Right cardiac atrium (tissue), 5 donors: Measurements from ENCODE around the gene FRMD1. TPM values are rescaled to one million over a fixed set of nuclear protein-coding genes. Genes with fewer than 3 reads are reported as not detected.

Source experiments
- ATAC-seq, 2 donors: fragments of 200-7000 bp; cut with Tn5 transposase; one replicate each; pipeline versions ENCODE4 v1.8.0 to v1.9.1; 2020; ENCODE audit warnings: moderate library complexity in 2 of 2, mild to moderate bottlenecking in 1 of 2
- DNase-seq, 3 donors: peaks; one replicate each; pipeline ENCODE4 v3.0.0-alpha.2; 2020
- H3K27ac ChIP-seq: one replicate; pipeline ENCODE4 v1.5.1; 2013; ENCODE audit warnings: mild to moderate bottlenecking, low read length, control low read depth, moderate library complexity
- H3K27me3 ChIP-seq: one replicate; pipeline ENCODE4 v1.6.1; 2013; ENCODE audit not compliant: control insufficient read depth, insufficient read depth
- H3K4me1 ChIP-seq: one replicate; pipeline ENCODE4 v1.6.1; 2013; ENCODE audit warnings: low read length; ENCODE audit not compliant: control insufficient read depth, insufficient read depth
- H3K4me3 ChIP-seq: one replicate; pipeline ENCODE4 v1.5.1; 2013; ENCODE audit warnings: low read length, control low read depth
- H3K9me3 ChIP-seq: one replicate; pipeline ENCODE4 v1.6.1; 2013; ENCODE audit warnings: low read length; ENCODE audit not compliant: control insufficient read depth
- WGBS: extraction: QIAGEN DNeasy Blood & Tissue Kit; methylation state at CpG from one replicate; pipeline ENCODE4 v1.1.7; 2013; 5-methylcytosine and 5-hydroxymethylcytosine counted together
- intact Hi-C, 4 donors: fragments of 100-400 bp; cut with DNase I; formaldehyde crosslinking; loops; one replicate each; pipeline versions ENCODE4 v1.11.0 to v1.14.0; 2022 to 2023
- polyA plus RNA-seq: library from polyadenylated mRNA; stranded (reverse); fragments of 200-250 nt; gene quantifications from one replicate; pipeline ENCODE4 v1.2.3, GENCODE V29; 2013
- total RNA-seq, 4 donors: library from RNA; stranded (reverse); fragmentation: NEBNext Ultra II Directional; extraction: Animal tissue kit (Norgen Biotek cat#: 25700); gene quantifications; one replicate each; pipeline ENCODE4 v1.2.1, GENCODE V29; 2021
- donor health status: healthy with polysubstance abuse.
- donor health status: DM: no; HTN: yes; CAD: no.
- donor health status: DM: no; HTN: no; CAD: no.
- donor health status: DM: no; HTN: yes; CAD: no; lungs with severe emphysema.
- donor health status: DM: yes; HTN: yes; CAD: no.

The FRMD1 gene
- total and polyA plus RNA-seq, 5 donors: 0.07 to 0.31 TPM; not detected in 3

DNA sequence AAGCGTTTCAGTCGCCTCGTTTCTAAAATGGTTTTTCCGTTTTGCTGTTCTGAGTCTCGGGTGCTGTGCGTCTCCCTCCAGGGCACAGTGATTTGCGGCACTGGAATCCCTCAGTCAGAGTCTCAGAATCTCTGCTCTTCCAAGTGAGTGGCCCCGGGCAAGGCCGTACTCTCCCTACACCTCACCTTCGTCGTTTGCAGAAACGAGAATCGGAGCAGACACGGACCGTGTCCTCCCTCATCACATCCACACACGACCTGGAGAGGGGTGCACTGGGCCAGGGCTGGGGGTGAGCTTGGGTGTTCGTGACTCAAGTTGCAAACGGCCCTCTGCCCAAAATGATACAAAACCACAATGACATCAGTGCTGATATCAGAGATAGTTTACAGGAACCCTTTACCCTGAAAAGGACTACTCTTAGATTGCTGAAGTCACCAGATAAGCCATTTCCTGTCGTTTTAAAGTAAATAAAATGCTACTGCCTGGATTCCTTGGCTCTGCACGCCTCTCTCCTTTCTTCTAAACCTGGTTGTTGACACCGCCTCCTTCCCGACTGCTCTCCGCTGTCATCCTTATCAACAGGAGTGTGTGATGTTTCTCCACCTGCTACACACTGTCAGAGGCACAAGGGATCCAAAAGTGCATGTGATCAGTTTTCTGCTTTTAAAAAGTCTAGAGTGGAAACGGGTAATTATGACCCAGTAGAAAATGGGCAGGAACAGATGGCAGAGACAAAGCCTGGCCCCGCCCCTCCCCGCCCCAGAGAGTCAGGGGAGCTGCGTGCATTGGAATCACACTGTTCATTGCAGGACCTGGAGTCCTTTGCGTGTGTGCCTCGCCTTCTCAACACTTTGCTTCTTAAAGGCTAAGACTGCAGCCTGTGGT is 43.1 kb downstream of the FRMD1 start:
- Histone ChIP-seq H3K27ac (peak overlapping the region; percentile 88), H3K27me3 (no peaks in the 10 kb centered on the region), H3K4me3 (peak overlapping the region; percentile 13), H3K9me3 (no peaks in the 10 kb centered on the region), H3K4me1 (peaks cover 4% of the 10 kb centered on the region)
- intact Hi-C loops: loop anchor here in 1 of 4 donors (10.0 kb wide), 1 partner anchor 101 kb away; no protein-coding TSS in a partner anchor
- WGBS: 34% methylated on average over 29 of the region's 29 CpGs
- ATAC-seq (peak; percentile 29 to 53), DNase-seq (peak in 1 of 3 donors; percentile 55)

DNA sequence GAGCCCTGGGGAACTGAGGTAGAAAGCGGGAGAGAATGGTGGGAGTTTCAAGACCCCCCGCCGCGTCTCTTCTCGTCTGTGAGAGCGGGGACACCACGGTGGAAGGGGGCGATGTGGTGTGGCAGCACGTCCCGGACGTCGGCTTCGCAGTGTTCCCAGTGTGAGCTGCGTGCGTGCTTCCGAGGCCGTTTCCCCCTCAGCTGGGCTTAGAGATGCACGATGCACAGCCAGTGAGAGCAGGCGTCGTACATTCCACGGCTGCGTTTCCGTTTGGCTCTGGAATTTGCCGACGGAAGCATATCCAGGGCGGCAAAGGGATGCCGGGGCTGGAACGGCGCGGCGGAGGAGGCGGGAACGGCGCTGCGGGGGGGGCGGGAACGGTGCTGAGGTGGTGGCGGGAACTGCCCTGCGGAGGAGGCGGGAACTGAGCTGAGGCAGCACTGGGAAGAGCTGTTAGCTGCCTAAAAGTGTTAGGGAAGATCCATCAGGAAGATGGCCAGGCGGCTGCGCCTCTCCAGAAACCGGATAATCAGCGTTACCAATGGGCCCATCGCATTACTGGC is 43.8 kb downstream of the FRMD1 start:
- peak overlapping the region; percentile 13 for H3K4me3 ChIP-seq
- H3K27me3 ChIP-seq: no peaks in the 10 kb centered on the region
- peak overlapping the region; percentile 88 for H3K27ac ChIP-seq
- ATAC-seq (peak; percentile 79 to 82), DNase-seq (peak; percentile 64 to 89 (median 83))
- H3K4me1 ChIP-seq: peaks cover 4% of the 10 kb centered on the region
- WGBS: 33% methylated on average over 45 of the region's 45 CpGs
- no peaks in the 10 kb centered on the region for H3K9me3 ChIP-seq
- intact Hi-C loops: loop anchor here in 1 of 4 donors (10.0 kb wide), 1 partner anchor 100 kb away; no protein-coding TSS in a partner anchor

DNA sequence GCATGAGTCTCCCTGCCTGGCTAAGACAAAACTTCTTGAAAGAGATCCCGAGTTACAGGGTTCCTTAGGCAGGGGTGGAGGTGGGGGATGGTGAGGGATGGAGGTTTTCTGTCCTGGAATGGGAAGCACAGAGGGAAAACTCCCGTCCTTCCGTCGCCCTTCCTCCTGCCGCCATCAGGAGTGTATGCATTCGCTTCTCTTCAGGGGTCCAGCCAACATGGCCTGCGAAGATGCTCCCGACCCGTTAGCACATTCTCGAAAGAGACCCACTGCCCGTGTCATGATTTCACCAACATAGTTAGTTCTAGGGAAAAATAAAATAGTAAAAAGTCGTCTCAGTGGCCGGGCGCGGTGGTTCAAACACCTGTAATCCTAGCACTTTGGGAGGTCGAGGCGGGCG is 44.5 kb downstream of the FRMD1 start:
- no peak for ATAC-seq
- peak overlapping the region; percentile 82 for H3K27ac ChIP-seq
- intact Hi-C loops: loop anchor here in 1 of 4 donors (10.0 kb wide), 1 partner anchor 100 kb away; no protein-coding TSS in a partner anchor

DNA sequence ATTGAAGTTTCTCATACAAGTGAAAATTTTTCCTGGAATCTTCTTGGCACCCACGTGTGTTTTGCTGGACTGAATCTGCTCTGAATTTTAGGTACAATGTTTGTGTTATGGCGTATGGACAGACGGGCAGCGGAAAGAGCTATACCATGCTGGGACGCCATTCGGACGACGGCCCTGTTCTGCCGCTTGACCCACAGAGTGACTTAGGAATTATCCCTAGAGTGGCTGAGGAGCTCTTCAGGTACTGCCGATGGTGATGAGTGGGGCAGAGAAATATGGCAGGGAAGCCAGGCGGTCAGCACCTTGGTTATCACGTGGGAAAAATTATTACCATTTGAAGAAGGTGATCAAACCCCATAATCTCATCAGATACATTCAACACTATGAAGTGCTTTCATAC is 45.2 kb downstream of the FRMD1 start:
- Histone ChIP-seq H3K27me3 (no peaks in the 10 kb centered on the region), H3K27ac (no peak overlapping the region), H3K4me1 (peaks cover 4% of the 10 kb centered on the region), H3K9me3 (no peaks in the 10 kb centered on the region), H3K4me3 (no peak overlapping the region)
- no peak for DNase-seq
- WGBS: 94% methylated on average over 12 of the region's 12 CpGs
- intact Hi-C loops: loop anchor here in 1 of 4 donors (10.0 kb wide), 1 partner anchor 99 kb away; no protein-coding TSS in a partner anchor
- ATAC-seq: no peak

More for the DNA sequence above, 44.5 kb downstream of the FRMD1 start:
- DNase-seq: peak in 1 of 3 donors; percentile 23
- 93% methylated on average over 18 of the region's 18 CpGs for WGBS
- Histone ChIP-seq H3K4me1 (peaks cover 4% of the 10 kb centered on the region), H3K4me3 (no peak overlapping the region), H3K27me3 (no peaks in the 10 kb centered on the region), H3K9me3 (no peaks in the 10 kb centered on the region)

DNA sequence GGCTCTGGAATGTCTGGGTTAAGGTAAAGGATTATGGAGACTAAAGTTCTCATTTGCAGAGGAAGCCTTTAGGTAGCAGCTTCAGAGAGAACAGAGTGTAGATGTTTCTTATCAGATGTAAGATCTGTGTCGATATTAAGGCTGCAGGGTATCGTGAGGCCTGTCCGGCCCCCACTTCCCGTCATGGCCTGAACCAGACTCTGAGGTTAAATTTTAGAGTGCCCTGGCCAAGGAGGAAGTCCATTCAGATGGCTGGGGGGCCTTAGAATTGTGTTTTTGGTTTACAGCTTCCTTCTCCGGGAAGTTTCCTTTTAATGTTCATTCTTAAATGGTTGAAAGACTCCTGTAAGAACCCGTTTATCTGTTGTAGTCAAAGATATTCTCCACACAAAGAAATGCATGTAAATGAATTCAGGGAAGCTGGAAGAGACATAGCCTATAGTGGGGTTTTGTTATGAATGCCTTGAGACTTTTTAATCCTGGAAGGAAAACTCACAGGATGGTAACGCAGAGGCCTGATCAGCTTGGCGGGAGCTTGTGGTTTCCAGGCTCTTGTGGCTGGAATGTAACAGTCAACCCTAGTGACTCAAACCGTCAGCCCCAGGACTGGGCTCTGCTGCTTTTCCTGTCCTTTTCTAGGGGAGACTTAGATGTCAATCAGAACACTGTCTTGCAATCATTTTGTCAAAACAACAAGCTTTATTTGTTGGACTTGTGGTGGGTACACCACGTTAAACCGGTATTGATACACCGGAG is 46.8 kb downstream of the FRMD1 start:
- intact Hi-C loops: loop anchor here in 1 of 4 donors (10.0 kb wide), 1 partner anchor 97 kb away; no protein-coding TSS in a partner anchor
- H3K9me3 ChIP-seq: no peaks in the 10 kb centered on the region
- H3K27ac ChIP-seq: peak overlapping the region; percentile 70
- peaks cover 4% of the 10 kb centered on the region for H3K4me1 ChIP-seq
- 50% methylated on average over 12 of the region's 12 CpGs for WGBS
- ATAC-seq (no peak), DNase-seq (peak in 1 of 3 donors; percentile 28)
- no peak overlapping the region for H3K4me3 ChIP-seq
- H3K27me3 ChIP-seq: no peaks in the 10 kb centered on the region

DNA sequence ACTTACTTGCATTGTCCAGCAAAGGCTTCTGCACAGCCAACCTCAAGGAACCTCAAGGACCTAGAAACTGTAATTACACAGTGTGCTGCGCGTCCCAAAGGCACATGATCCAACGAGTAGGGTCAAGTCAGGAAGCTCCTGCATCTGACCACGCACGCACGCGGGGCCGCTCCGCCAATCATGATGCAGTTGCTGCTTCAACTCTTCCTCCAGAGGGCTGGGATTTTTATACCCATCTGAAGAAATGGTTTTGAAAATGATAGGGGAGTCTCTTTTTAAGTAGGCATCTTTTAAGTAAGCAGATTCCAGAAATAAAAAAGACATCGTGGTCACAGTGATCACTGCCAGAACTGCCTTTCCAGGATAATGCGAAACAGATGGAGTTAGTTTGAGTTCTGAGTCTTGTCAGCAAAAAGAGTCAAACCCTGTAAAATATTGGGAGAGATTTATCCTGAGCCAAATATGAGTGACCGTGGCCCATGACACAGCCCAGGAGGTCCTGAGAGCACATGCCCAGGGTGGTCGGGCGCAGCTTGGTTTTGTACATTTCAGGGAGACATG is 47.5 kb downstream of the FRMD1 start:
- WGBS: 59% methylated on average over 14 of the region's 14 CpGs
- H3K4me1 ChIP-seq: peaks cover 4% of the 10 kb centered on the region
- intact Hi-C loops: loop anchor here in 1 of 4 donors (10.0 kb wide), 1 partner anchor 97 kb away; no protein-coding TSS in a partner anchor

DNA sequence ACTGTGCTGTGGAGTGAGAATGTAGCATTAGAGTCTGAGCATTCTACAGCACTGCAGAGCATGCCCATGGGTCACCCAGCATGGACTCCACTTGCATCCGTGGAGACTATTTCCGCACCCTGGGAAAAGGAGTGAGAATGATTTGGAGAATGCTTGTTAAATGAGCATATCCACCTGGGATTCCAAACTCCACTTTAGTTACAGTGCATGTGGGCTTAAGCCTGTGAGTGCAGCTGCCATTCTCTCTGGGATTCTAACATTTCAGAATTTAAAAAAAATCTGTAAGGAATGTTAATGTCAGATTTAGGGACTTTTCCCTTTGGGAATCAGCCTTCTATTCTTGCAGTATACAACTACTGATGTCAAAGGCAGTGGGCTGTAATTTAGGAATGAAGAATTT is 48.1 kb downstream of the FRMD1 start:
- peaks cover 4% of the 10 kb centered on the region for H3K4me1 ChIP-seq

More for the DNA sequence above, 47.5 kb downstream of the FRMD1 start:
- peak in 1 of 3 donors; percentile 60 for DNase-seq
- ATAC-seq: no peak
- Histone ChIP-seq H3K9me3 (no peaks in the 10 kb centered on the region), H3K27ac (peak overlapping the region; percentile 70), H3K4me3 (no peak overlapping the region), H3K27me3 (no peaks in the 10 kb centered on the region)

DNA sequence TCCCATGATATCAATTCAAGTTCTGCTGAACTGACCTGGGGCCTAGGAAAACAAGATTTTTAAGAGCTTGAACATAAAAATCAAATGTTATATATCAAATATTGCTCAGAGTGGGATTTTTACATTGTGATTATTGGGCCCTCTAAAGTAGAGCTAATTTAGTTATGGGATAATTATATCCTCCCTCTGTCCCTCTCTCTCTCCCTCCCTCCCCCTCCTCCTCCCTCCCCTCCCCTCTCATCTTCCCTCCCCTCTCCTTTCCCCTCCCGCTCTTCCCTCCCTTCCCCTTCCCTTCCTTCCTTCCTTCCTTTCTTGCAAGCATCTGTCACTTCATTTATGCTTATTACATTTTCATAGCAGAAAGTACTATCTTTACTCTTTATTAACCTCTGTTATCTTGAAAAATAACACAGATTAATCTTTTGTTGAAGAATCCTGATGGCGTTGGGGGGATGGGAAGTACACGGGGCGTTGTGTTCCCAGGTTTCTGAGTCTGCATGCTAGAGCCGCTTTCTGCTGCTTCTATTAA is 48.7 kb downstream of the FRMD1 start:
- Histone ChIP-seq H3K27ac (peak overlapping the region; percentile 61), H3K4me1 (peaks cover 4% of the 10 kb centered on the region), H3K4me3 (no peak overlapping the region), H3K9me3 (no peaks in the 10 kb centered on the region), H3K27me3 (no peaks in the 10 kb centered on the region)
- intact Hi-C loops: loop anchor here in 1 of 4 donors (10.0 kb wide), 1 partner anchor 95 kb away; no protein-coding TSS in a partner anchor
- 41% methylated on average over 5 of the region's 5 CpGs for WGBS
- DNase-seq: no peak
- no peak for ATAC-seq

More for the DNA sequence above, 48.1 kb downstream of the FRMD1 start:
- DNase-seq: no peak
- intact Hi-C loops: loop anchor here in 1 of 4 donors (10.0 kb wide), 1 partner anchor 96 kb away; no protein-coding TSS in a partner anchor
- H3K27ac ChIP-seq: peak overlapping the region; percentile 61
- H3K4me3 ChIP-seq: no peak overlapping the region
- no peak for ATAC-seq
- H3K27me3 ChIP-seq: no peaks in the 10 kb centered on the region
- WGBS: 52% methylated on average over 2 of the region's 2 CpGs
- no peaks in the 10 kb centered on the region for H3K9me3 ChIP-seq

DNA sequence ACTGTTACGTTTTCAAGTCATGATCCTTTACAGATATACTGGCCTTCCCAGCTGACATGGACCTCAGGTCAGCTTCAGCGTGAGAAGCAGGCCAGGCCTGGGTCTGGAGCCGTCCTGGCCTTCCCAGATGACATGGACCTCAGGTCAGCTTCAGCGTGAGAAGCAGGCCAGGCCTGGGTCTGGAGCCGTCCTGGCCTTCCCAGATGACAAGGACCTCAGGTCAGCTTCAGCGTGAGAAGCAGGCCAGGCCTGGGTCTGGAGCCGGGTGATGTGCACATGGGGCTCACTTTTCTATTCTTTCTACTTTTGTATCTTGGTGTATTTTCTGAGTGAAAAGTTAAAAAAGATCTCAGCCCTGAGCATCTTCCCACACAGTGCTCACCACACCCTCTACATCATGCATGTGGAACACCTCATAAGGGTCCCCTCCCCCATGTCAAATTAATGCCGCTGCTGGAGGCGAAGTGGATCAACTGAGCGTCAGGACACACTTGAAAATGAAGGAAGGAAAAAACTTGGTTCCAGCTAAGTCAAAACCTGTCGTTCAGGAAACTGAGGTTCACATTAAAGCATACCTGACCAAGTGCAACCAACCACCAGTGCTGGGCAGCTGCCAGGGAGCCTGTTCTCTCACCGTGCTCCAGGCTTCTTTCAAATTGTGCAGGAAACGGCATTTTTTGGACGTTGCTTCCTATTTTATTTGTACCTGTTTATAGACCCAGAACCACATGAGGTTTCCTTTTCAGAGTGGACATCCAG is 49.4 kb downstream of the FRMD1 start:
- intact Hi-C loops: loop anchor here in 1 of 4 donors (10.0 kb wide), 1 partner anchor 95 kb away; no protein-coding TSS in a partner anchor
- 80% methylated on average over 14 of the region's 14 CpGs for WGBS
- H3K27me3 ChIP-seq: no peaks in the 10 kb centered on the region
- H3K27ac ChIP-seq: peak overlapping the region; percentile 8
- H3K4me1 ChIP-seq: peaks cover 4% of the 10 kb centered on the region
- ATAC-seq (no peak), DNase-seq (peak in 1 of 3 donors; percentile 25)
- no peak overlapping the region for H3K4me3 ChIP-seq
- no peaks in the 10 kb centered on the region for H3K9me3 ChIP-seq
